ENCODE data around the gene ARL15.

Gene ARL15

DNA sequence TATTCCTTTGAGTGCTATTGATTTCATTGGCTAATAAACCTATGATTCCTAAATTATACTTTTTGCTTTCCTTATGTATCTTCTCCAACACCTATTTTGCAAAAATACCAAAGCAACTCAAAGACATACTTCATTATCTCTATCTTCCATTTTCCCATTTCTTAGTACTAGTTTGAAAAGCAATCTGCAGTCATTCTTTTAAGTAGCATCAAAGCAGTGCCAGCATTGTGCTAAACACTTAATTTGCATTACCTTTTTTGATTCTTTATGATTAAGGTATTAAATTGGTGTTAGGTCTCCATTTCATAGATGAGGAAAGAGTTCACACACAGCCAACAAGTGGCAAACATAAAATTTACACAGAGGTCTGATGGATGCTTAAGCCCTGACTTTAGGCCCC lies 330.3 kb downstream of the ARL15 start:
- no peaks in the 10 kb centered on the region for H3K79me2 ChIP-seq (ENCODE audit: control insufficient read depth, insufficient read depth, low read length, poor library complexity)
- H4K12ac ChIP-seq (ENCODE audit: low read depth, low read length), result no peak overlapping the region
- H2AK5ac ChIP-seq (ENCODE audit: low read length), result no peak overlapping the region
- no peak overlapping the region for H3K14ac ChIP-seq (ENCODE audit: low read length)
- H3K4ac ChIP-seq (ENCODE audit: low read depth, low read length), result no peak overlapping the region
- H3K27ac ChIP-seq (ENCODE audit: low read depth, low read length), result no peak overlapping the region
- no peak overlapping the region for H2BK5ac ChIP-seq (ENCODE audit: low read depth, low read length, poor library complexity)
- no peaks in the 10 kb centered on the region for H3K27me3 ChIP-seq (ENCODE audit: insufficient read depth, low read length)
- no peaks in the 10 kb centered on the region for H3K4me1 ChIP-seq (ENCODE audit: control insufficient read depth in 1 of 2, insufficient read depth in 2 of 2, low read length in 2 of 2)
- no peak overlapping the region for H2BK12ac ChIP-seq (ENCODE audit: low read length)
- H3K18ac ChIP-seq (ENCODE audit: low read length), result no peak overlapping the region
- H3K9me3 ChIP-seq (ENCODE audit: insufficient read depth, low read depth, low read length), result no peaks in the 10 kb centered on the region
- no peak overlapping the region for H3K9ac ChIP-seq (ENCODE audit: low read length)
- H3K23ac ChIP-seq (ENCODE audit: low read length), result no peak overlapping the region
- H3K4me2 ChIP-seq (ENCODE audit: low read length), result no peak overlapping the region
- H2BK120ac ChIP-seq (ENCODE audit: insufficient read depth, low read length, poor library complexity), result no peak overlapping the region
- no peak overlapping the region for H3K4me3 ChIP-seq (ENCODE audit: low read depth, low read length)
- H2AFZ ChIP-seq (ENCODE audit: insufficient read depth, low read length, poor library complexity), result no peak overlapping the region
- no peak for DNase-seq
- H4K91ac ChIP-seq (ENCODE audit: low read depth, low read length), result no peak overlapping the region
- H3K36me3 ChIP-seq (ENCODE audit: control insufficient read depth in 1 of 2, insufficient read depth in 2 of 2, low read length in 2 of 2), result no peaks in the 10 kb centered on the region
- no peak overlapping the region for H4K8ac ChIP-seq (ENCODE audit: low read depth, low read length)
- H3K79me1 ChIP-seq (ENCODE audit: low read length), result no peaks in the 10 kb centered on the region

- Histone ChIP-seq H2AFZ (ENCODE audit: insufficient read depth, low read length, poor library complexity) (no peak overlapping the region), H3K4me1 (ENCODE audit: control insufficient read depth in 1 of 2, insufficient read depth in 2 of 2, low read length in 2 of 2) (no peaks in the 10 kb centered on the region), H3K36me3 (ENCODE audit: control insufficient read depth in 1 of 2, insufficient read depth in 2 of 2, low read length in 2 of 2) (no peaks in the 10 kb centered on the region), H3K27me3 (ENCODE audit: insufficient read depth, low read length) (no peaks in the 10 kb centered on the region), H2BK120ac (ENCODE audit: insufficient read depth, low read length, poor library complexity) (no peak overlapping the region), H3K4ac (ENCODE audit: low read depth, low read length) (no peak overlapping the region), H2BK5ac (ENCODE audit: low read depth, low read length, poor library complexity) (no peak overlapping the region), H2BK12ac (ENCODE audit: low read length) (no peak overlapping the region), H3K14ac (ENCODE audit: low read length) (no peak overlapping the region), H4K91ac (ENCODE audit: low read depth, low read length) (no peak overlapping the region), H3K79me1 (ENCODE audit: low read length) (no peaks in the 10 kb centered on the region), H4K12ac (ENCODE audit: low read depth, low read length) (no peak overlapping the region), H3K18ac (ENCODE audit: low read length) (no peak overlapping the region), H3K27ac (ENCODE audit: low read depth, low read length) (no peak overlapping the region), H3K9me3 (ENCODE audit: insufficient read depth, low read depth, low read length) (no peaks in the 10 kb centered on the region), H3K4me3 (ENCODE audit: low read depth, low read length) (no peak overlapping the region), H3K9ac (ENCODE audit: low read length) (no peak overlapping the region), H4K8ac (ENCODE audit: low read depth, low read length) (no peak overlapping the region), H3K4me2 (ENCODE audit: low read length) (no peak overlapping the region), H3K79me2 (ENCODE audit: control insufficient read depth, insufficient read depth, low read length, poor library complexity) (no peaks in the 10 kb centered on the region), H2AK5ac (ENCODE audit: low read length) (no peak overlapping the region), H3K23ac (ENCODE audit: low read length) (no peak overlapping the region)
- DNase-seq, result no peak
- no CpG with 5 or more reads among the region's 1 CpG for WGBS (ENCODE audit: extremely low coverage, insufficient coverage, insufficient read length)
Measured at GRCh38 chr5:53974021-53974420, 336.4 kb downstream of the ARL15 start.

- H3K23ac ChIP-seq (ENCODE audit: low read length), result no peak overlapping the region
- no peak overlapping the region for H3K4me2 ChIP-seq (ENCODE audit: low read length)
- no peak overlapping the region for H3K18ac ChIP-seq (ENCODE audit: low read length)
- H3K36me3 ChIP-seq (ENCODE audit: control insufficient read depth in 1 of 2, insufficient read depth in 2 of 2, low read length in 2 of 2), result peaks cover 0 to 3% of the 10 kb centered on the region in 2 experiments
- H3K9ac ChIP-seq (ENCODE audit: low read length), result no peak overlapping the region
- H3K14ac ChIP-seq (ENCODE audit: low read length), result no peak overlapping the region
- no CpG with 5 or more reads among the region's 4 CpGs for WGBS (ENCODE audit: extremely low coverage, insufficient coverage, insufficient read length)
- no peaks in the 10 kb centered on the region for H3K4me1 ChIP-seq (ENCODE audit: control insufficient read depth in 1 of 2, insufficient read depth in 2 of 2, low read length in 2 of 2)
- H2BK12ac ChIP-seq (ENCODE audit: low read length), result no peak overlapping the region
- DNase-seq, result no peak
- H3K79me1 ChIP-seq (ENCODE audit: low read length), result no peaks in the 10 kb centered on the region
- H2BK5ac ChIP-seq (ENCODE audit: low read depth, low read length, poor library complexity), result no peak overlapping the region
- no peak overlapping the region for H4K91ac ChIP-seq (ENCODE audit: low read depth, low read length)
- H2AFZ ChIP-seq (ENCODE audit: insufficient read depth, low read length, poor library complexity), result no peak overlapping the region
- no peak overlapping the region for H2BK120ac ChIP-seq (ENCODE audit: insufficient read depth, low read length, poor library complexity)
- no peak overlapping the region for H4K8ac ChIP-seq (ENCODE audit: low read depth, low read length)
- no peak overlapping the region for H3K4ac ChIP-seq (ENCODE audit: low read depth, low read length)
- H4K12ac ChIP-seq (ENCODE audit: low read depth, low read length), result no peak overlapping the region
- no peaks in the 10 kb centered on the region for H3K79me2 ChIP-seq (ENCODE audit: control insufficient read depth, insufficient read depth, low read length, poor library complexity)
- H2AK5ac ChIP-seq (ENCODE audit: low read length), result no peak overlapping the region
- H3K4me3 ChIP-seq (ENCODE audit: low read depth, low read length), result no peak overlapping the region
- no peak overlapping the region for H3K27ac ChIP-seq (ENCODE audit: low read depth, low read length)
- H3K9me3 ChIP-seq (ENCODE audit: insufficient read depth, low read depth, low read length), result no peaks in the 10 kb centered on the region
- no peaks in the 10 kb centered on the region for H3K27me3 ChIP-seq (ENCODE audit: insufficient read depth, low read length)
Measured at GRCh38 chr5:53972314-53972713, 338.1 kb downstream of the ARL15 start.

GRCh38 chr5:53971551-53971950 lies 338.8 kb downstream of the ARL15 start:
- Histone ChIP-seq H4K12ac (ENCODE audit: low read depth, low read length) (no peak overlapping the region), H3K4me1 (ENCODE audit: control insufficient read depth in 1 of 2, insufficient read depth in 2 of 2, low read length in 2 of 2) (no peaks in the 10 kb centered on the region), H2AFZ (ENCODE audit: insufficient read depth, low read length, poor library complexity) (no peak overlapping the region), H3K79me2 (ENCODE audit: control insufficient read depth, insufficient read depth, low read length, poor library complexity) (no peaks in the 10 kb centered on the region), H3K36me3 (ENCODE audit: control insufficient read depth in 1 of 2, insufficient read depth in 2 of 2, low read length in 2 of 2) (peaks cover 0 to 3% of the 10 kb centered on the region in 2 experiments), H4K91ac (ENCODE audit: low read depth, low read length) (no peak overlapping the region), H4K8ac (ENCODE audit: low read depth, low read length) (no peak overlapping the region), H2BK120ac (ENCODE audit: insufficient read depth, low read length, poor library complexity) (no peak overlapping the region), H3K79me1 (ENCODE audit: low read length) (no peaks in the 10 kb centered on the region), H3K4me3 (ENCODE audit: low read depth, low read length) (no peak overlapping the region), H3K27me3 (ENCODE audit: insufficient read depth, low read length) (no peaks in the 10 kb centered on the region), H3K23ac (ENCODE audit: low read length) (no peak overlapping the region), H2AK5ac (ENCODE audit: low read length) (no peak overlapping the region), H3K4me2 (ENCODE audit: low read length) (no peak overlapping the region), H2BK12ac (ENCODE audit: low read length) (no peak overlapping the region), H3K18ac (ENCODE audit: low read length) (no peak overlapping the region), H3K14ac (ENCODE audit: low read length) (no peak overlapping the region), H3K9ac (ENCODE audit: low read length) (no peak overlapping the region), H2BK5ac (ENCODE audit: low read depth, low read length, poor library complexity) (no peak overlapping the region), H3K9me3 (ENCODE audit: insufficient read depth, low read depth, low read length) (no peaks in the 10 kb centered on the region), H3K27ac (ENCODE audit: low read depth, low read length) (no peak overlapping the region), H3K4ac (ENCODE audit: low read depth, low read length) (no peak overlapping the region)
- peak in 1 of 2 donors; percentile 54 for DNase-seq

DNA sequence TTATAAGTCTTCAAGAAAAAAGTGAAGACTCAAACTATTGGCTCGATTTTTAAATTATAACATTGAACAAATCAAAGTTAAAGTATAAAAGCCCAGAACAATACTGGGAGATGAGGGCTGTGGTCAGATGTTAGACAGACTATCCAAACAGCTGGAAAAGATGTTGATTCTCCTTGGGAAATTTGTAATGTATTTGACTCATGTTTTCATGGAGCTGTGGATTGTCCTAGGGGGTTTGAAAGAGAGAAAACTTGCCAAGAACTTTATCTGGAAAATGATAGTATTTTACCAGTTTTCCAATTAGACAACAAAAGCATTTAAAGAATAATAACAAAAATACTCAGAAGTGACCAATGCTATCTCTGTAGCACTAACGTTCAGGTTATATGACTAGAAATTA lies 339.2 kb downstream of the ARL15 start:
- H3K27me3 ChIP-seq (ENCODE audit: insufficient read depth, low read length), result no peaks in the 10 kb centered on the region
- H3K4me2 ChIP-seq (ENCODE audit: low read length), result no peak overlapping the region
- no peaks in the 10 kb centered on the region for H3K4me1 ChIP-seq (ENCODE audit: control insufficient read depth in 1 of 2, insufficient read depth in 2 of 2, low read length in 2 of 2)
- H2AFZ ChIP-seq (ENCODE audit: insufficient read depth, low read length, poor library complexity), result no peak overlapping the region
- no peak overlapping the region for H2BK12ac ChIP-seq (ENCODE audit: low read length)
- H2BK120ac ChIP-seq (ENCODE audit: insufficient read depth, low read length, poor library complexity), result no peak overlapping the region
- H3K9ac ChIP-seq (ENCODE audit: low read length), result no peak overlapping the region
- peaks cover 0 to 3% of the 10 kb centered on the region in 2 experiments for H3K36me3 ChIP-seq (ENCODE audit: control insufficient read depth in 1 of 2, insufficient read depth in 2 of 2, low read length in 2 of 2)
- H2AK5ac ChIP-seq (ENCODE audit: low read length), result no peak overlapping the region
- no peak overlapping the region for H4K8ac ChIP-seq (ENCODE audit: low read depth, low read length)
- H3K14ac ChIP-seq (ENCODE audit: low read length), result no peak overlapping the region
- H3K79me2 ChIP-seq (ENCODE audit: control insufficient read depth, insufficient read depth, low read length, poor library complexity), result no peaks in the 10 kb centered on the region
- no peak overlapping the region for H3K23ac ChIP-seq (ENCODE audit: low read length)
- H2BK5ac ChIP-seq (ENCODE audit: low read depth, low read length, poor library complexity), result no peak overlapping the region
- H3K9me3 ChIP-seq (ENCODE audit: insufficient read depth, low read depth, low read length), result no peaks in the 10 kb centered on the region
- no peaks in the 10 kb centered on the region for H3K79me1 ChIP-seq (ENCODE audit: low read length)
- no peak for DNase-seq
- no peak overlapping the region for H3K27ac ChIP-seq (ENCODE audit: low read depth, low read length)
- no peak overlapping the region for H3K18ac ChIP-seq (ENCODE audit: low read length)
- no CpG with 5 or more reads among the region's 2 CpGs for WGBS (ENCODE audit: extremely low coverage, insufficient coverage, insufficient read length)
- H3K4ac ChIP-seq (ENCODE audit: low read depth, low read length), result no peak overlapping the region
- H4K91ac ChIP-seq (ENCODE audit: low read depth, low read length), result no peak overlapping the region
- H3K4me3 ChIP-seq (ENCODE audit: low read depth, low read length), result no peak overlapping the region
- H4K12ac ChIP-seq (ENCODE audit: low read depth, low read length), result no peak overlapping the region

Measured in trophoblast cell (in vitro differentiated cells and primary cell).